GM12878 (cell line): ENCODE results near the gene HLA-DRB1. TPM values are rescaled to one million over a fixed set of nuclear protein-coding genes. Genes with fewer than 3 reads are reported as not detected.

Experiments used
- BHLHE40 ChIP-seq, 2 experiments: fragments of 450-650 bp in 1 of 2; IDR thresholded peaks; 2 replicates each; pipeline ENCODE4 v1.6.1; 2011 to 2017; ENCODE audit warnings: low read depth in 2 of 2, borderline replicate concordance in 1 of 2, improper control_type of control experiment in 1 of 2, low read length in 1 of 2, mild to moderate bottlenecking in 1 of 2
- CBFB ChIP-seq: IDR thresholded peaks from 2 replicates; pipeline ENCODE4 v1.6.1; 2016; ENCODE audit warnings: antibody characterized with exemption, low read depth
- CEBPB ChIP-seq, 2 experiments: fragments of 150-350 bp in 1 of 2; IDR thresholded peaks; 2 replicates each; pipeline ENCODE4 v1.6.1; 2012 to 2014; ENCODE audit warnings: low read depth in 2 of 2, low read length in 2 of 2, borderline replicate concordance in 1 of 2, inconsistent platforms in 1 of 2
- CHD1 ChIP-seq: IDR thresholded peaks from 2 replicates; pipeline ENCODE4 v1.6.1; 2012; ENCODE audit warnings: low read depth, low read length, improper control_type of control experiment
- EGR1 ChIP-seq, 2 experiments: IDR thresholded peaks; 1 replicate in 1 of 2; 2 replicates in 1 of 2; pipeline ENCODE4 v1.6.1; 2011 to 2012; ENCODE audit warnings: low read depth in 2 of 2, low read length in 2 of 2, borderline replicate concordance in 1 of 2, mild to moderate bottlenecking in 1 of 2, moderate library complexity in 1 of 2
- EP300 ChIP-seq, 2 experiments: fragments of 150-350 bp in 1 of 2; IDR thresholded peaks; 2 replicates each; pipeline ENCODE4 v1.6.1; 2011 to 2012; ENCODE audit warnings: low read depth in 2 of 2, low read length in 2 of 2, borderline replicate concordance in 1 of 2, improper control_type of control experiment in 1 of 2, inconsistent platforms in 1 of 2; ENCODE audit not compliant: control insufficient read depth in 1 of 2
- GATAD2B ChIP-seq: fragments of 450-650 bp; conservative IDR thresholded peaks from 2 replicates; pipeline ENCODE4 v1.6.1; 2017; ENCODE audit warnings: low read depth, mild to moderate bottlenecking, moderate library complexity
- HCFC1 ChIP-seq: fragments of 150-350 bp; IDR thresholded peaks from 2 replicates; pipeline ENCODE4 v1.6.1; 2014; ENCODE audit warnings: low read length
- KAT2A ChIP-seq: conservative IDR thresholded peaks from 2 replicates; pipeline ENCODE4 v1.6.1; 2011; ENCODE audit warnings: low read depth, low read length; ENCODE audit not compliant: control insufficient read depth
- KLF5 ChIP-seq: fragments of 450-650 bp; IDR thresholded peaks from 2 replicates; pipeline ENCODE4 v1.6.1; 2014; ENCODE audit warnings: mild to moderate bottlenecking; ENCODE audit not compliant: partially characterized antibody
- MXI1 ChIP-seq: fragments of 150-350 bp; IDR thresholded peaks from 2 replicates; pipeline ENCODE4 v1.6.1; 2011; ENCODE audit warnings: low read depth, mild to moderate bottlenecking, inconsistent platforms, low read length, improper control_type of control experiment
- NR2C2 ChIP-seq: IDR thresholded peaks from 2 replicates; pipeline ENCODE4 v1.6.1; 2011; ENCODE audit warnings: borderline replicate concordance, low read depth; ENCODE audit not compliant: control insufficient read depth, insufficient read length
- POLR2AphosphoS2 ChIP-seq: IDR thresholded peaks from 2 replicates; pipeline ENCODE4 v1.6.1; 2011; ENCODE audit warnings: low read depth, mild to moderate bottlenecking, low read length, improper control_type of control experiment, moderate library complexity
- RAD51 ChIP-seq: fragments of 450-650 bp; IDR thresholded peaks from 2 replicates; pipeline ENCODE4 v1.6.1; 2016; ENCODE audit warnings: moderate library complexity, mild to moderate bottlenecking, inconsistent platforms
- RFX5 ChIP-seq: IDR thresholded peaks from 2 replicates; pipeline ENCODE4 v1.6.1; 2011; ENCODE audit warnings: low read depth, low read length, improper control_type of control experiment
- SIX5 ChIP-seq: IDR thresholded peaks from 2 replicates; pipeline ENCODE4 v1.6.1; 2011; ENCODE audit warnings: mild to moderate bottlenecking, low read depth, low read length, moderate library complexity; ENCODE audit not compliant: severe bottlenecking
- STAT3 ChIP-seq: IDR thresholded peaks from 2 replicates; pipeline ENCODE4 v1.6.1; 2011; ENCODE audit warnings: low read depth, low read length, improper control_type of control experiment
- ZNF274 ChIP-seq: IDR thresholded peaks from one replicate; pipeline ENCODE4 v1.8.0; 2011; ENCODE audit not compliant: insufficient read length, insufficient read depth
- ZSCAN29 ChIP-seq: fragments of 450-650 bp; IDR thresholded peaks from 2 replicates; pipeline ENCODE4 v1.6.1; 2017; ENCODE audit warnings: mild to moderate bottlenecking, moderate library complexity
- ZZZ3 ChIP-seq: IDR thresholded peaks from 2 replicates; pipeline ENCODE4 v1.6.1; 2011; ENCODE audit warnings: low read depth; ENCODE audit not compliant: control insufficient read depth, insufficient read length
- polyA plus RNA-seq, 11 experiments: library from polyadenylated mRNA; depleted of rRNA in 4 of 11; unstranded in 6 of 11; stranded (reverse) in 5 of 11; fragments of >200 nt; fragmentation: Nextera tagmentation in 4 of 11; fragmentation: Illumina TruSeq in 1 of 11; extraction: Ambion mirVana in 4 of 11; extraction: Trizol in 1 of 11; gene quantifications; 1 replicate in 1 of 11; 2 replicates in 10 of 11; pipeline versions ENCODE4 v1.2.1 to v1.2.3, GENCODE V29; 2011 to 2016; ENCODE audit warnings: inconsistent platforms in 2 of 11, missing spikeins in 2 of 11, low read depth in 1 of 11
- total RNA-seq, 4 experiments: library from RNA; depleted of rRNA in 3 of 4; stranded (reverse); fragments of >200 nt in 3 of 4; fragmentation: Illumina TruSeq in 1 of 4; extraction: Trizol in 1 of 4; gene quantifications; 2 replicates each; pipeline versions ENCODE4 v1.2.1 to v1.2.3, GENCODE V29; 2013 to 2021
- TF ChIP-seq, protein P1 (sequence below): IDR thresholded peaks from 2 replicates; pipeline ENCODE4 v1.6.1; 2012; ENCODE audit warnings: mild to moderate bottlenecking, low read depth, low read length
- TF ChIP-seq, protein P2 (sequence below): IDR thresholded peaks from 2 replicates; pipeline ENCODE4 v1.6.1; 2012; ENCODE audit warnings: low read length, inconsistent platforms
- TF ChIP-seq, protein P3 (sequence below): fragments of 150-350 bp; IDR thresholded peaks from 2 replicates; pipeline ENCODE4 v1.6.1; 2014; ENCODE audit warnings: mild to moderate bottlenecking, low read depth, low read length

HLA-DRB1 gene
- total and polyA plus RNA-seq, 10 of the 15 experiments (the other 5 are each of a cell fraction or from before 2014, with no cell fraction given) = 312 to 1,082 (median 604) TPM

GRCh38 chr6:32589596-32590449 lies at the start of gene HLA-DRB1 (continued):
- TF ChIP-seq, protein P1, sequence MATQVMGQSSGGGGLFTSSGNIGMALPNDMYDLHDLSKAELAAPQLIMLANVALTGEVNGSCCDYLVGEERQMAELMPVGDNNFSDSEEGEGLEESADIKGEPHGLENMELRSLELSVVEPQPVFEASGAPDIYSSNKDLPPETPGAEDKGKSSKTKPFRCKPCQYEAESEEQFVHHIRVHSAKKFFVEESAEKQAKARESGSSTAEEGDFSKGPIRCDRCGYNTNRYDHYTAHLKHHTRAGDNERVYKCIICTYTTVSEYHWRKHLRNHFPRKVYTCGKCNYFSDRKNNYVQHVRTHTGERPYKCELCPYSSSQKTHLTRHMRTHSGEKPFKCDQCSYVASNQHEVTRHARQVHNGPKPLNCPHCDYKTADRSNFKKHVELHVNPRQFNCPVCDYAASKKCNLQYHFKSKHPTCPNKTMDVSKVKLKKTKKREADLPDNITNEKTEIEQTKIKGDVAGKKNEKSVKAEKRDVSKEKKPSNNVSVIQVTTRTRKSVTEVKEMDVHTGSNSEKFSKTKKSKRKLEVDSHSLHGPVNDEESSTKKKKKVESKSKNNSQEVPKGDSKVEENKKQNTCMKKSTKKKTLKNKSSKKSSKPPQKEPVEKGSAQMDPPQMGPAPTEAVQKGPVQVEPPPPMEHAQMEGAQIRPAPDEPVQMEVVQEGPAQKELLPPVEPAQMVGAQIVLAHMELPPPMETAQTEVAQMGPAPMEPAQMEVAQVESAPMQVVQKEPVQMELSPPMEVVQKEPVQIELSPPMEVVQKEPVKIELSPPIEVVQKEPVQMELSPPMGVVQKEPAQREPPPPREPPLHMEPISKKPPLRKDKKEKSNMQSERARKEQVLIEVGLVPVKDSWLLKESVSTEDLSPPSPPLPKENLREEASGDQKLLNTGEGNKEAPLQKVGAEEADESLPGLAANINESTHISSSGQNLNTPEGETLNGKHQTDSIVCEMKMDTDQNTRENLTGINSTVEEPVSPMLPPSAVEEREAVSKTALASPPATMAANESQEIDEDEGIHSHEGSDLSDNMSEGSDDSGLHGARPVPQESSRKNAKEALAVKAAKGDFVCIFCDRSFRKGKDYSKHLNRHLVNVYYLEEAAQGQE = no peak
- TF ChIP-seq KAT2A (no peak), HCFC1 (no peak), RAD51 (no peak), CBFB (peak; percentile 68; the same call in 1 of the 2 replicates), ZNF274 (no peak), STAT3 (no peak), KLF5 (no peak), BHLHE40 (IDR thresholded peaks at IDR 0.05; ENCODE audit: borderline replicate concordance in 1 of 2, low read depth in 2 of 2, low read length in 1 of 2) (0 out of 4 replicates have a peak, but pooled peaks of 1 of the 2 experiments have one; percentile 10), EP300 (IDR thresholded peaks at IDR 0.05; ENCODE audit: borderline replicate concordance in 1 of 2, control insufficient read depth in 1 of 2, low read depth in 2 of 2, low read length in 2 of 2) (peak in 1 of 2 experiments; percentile 20; a peak in 1 of 4 replicates), GATAD2B (no peak), SIX5 (no peak), ZZZ3 (no peak), ZSCAN29 (no peak), EGR1 (IDR thresholded peaks at IDR 0.05; ENCODE audit: borderline replicate concordance in 1 of 2, low read depth in 2 of 2, low read length in 2 of 2) (peak in 1 of 2 experiments; percentile 50; a peak in 1 of 3 replicates), MXI1 (0 out of 2 replicates have a peak, but pooled peaks have one; percentile 23), CHD1 (0 out of 2 replicates have a peak, but pooled peaks have one; percentile 88), NR2C2 (no peak), CEBPB (IDR thresholded peaks at IDR 0.05; ENCODE audit: borderline replicate concordance in 1 of 2, low read depth in 2 of 2, low read length in 2 of 2) (peak in 1 of 2 experiments; percentile 66; a peak in 1 of 4 replicates), RFX5 (peak; percentile 97), POLR2AphosphoS2 (peak; percentile 89)
- TF ChIP-seq, protein P2, sequence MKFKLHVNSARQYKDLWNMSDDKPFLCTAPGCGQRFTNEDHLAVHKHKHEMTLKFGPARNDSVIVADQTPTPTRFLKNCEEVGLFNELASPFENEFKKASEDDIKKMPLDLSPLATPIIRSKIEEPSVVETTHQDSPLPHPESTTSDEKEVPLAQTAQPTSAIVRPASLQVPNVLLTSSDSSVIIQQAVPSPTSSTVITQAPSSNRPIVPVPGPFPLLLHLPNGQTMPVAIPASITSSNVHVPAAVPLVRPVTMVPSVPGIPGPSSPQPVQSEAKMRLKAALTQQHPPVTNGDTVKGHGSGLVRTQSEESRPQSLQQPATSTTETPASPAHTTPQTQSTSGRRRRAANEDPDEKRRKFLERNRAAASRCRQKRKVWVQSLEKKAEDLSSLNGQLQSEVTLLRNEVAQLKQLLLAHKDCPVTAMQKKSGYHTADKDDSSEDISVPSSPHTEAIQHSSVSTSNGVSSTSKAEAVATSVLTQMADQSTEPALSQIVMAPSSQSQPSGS = no peak
- TF ChIP-seq, protein P3, sequence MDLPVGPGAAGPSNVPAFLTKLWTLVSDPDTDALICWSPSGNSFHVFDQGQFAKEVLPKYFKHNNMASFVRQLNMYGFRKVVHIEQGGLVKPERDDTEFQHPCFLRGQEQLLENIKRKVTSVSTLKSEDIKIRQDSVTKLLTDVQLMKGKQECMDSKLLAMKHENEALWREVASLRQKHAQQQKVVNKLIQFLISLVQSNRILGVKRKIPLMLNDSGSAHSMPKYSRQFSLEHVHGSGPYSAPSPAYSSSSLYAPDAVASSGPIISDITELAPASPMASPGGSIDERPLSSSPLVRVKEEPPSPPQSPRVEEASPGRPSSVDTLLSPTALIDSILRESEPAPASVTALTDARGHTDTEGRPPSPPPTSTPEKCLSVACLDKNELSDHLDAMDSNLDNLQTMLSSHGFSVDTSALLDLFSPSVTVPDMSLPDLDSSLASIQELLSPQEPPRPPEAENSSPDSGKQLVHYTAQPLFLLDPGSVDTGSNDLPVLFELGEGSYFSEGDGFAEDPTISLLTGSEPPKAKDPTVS = no peak
